ENCODE measurements around the gene ULK4. TPM values are rescaled to one million over a fixed set of nuclear protein-coding genes. Genes with fewer than 3 reads are reported as not detected.

ULK4 gene
- total and polyA plus RNA-seq, 2 of the 8 experiments (the other 6 are each of a cell fraction or from before 2014, with no cell fraction given): 3.0 to 10.8 TPM

DNA sequence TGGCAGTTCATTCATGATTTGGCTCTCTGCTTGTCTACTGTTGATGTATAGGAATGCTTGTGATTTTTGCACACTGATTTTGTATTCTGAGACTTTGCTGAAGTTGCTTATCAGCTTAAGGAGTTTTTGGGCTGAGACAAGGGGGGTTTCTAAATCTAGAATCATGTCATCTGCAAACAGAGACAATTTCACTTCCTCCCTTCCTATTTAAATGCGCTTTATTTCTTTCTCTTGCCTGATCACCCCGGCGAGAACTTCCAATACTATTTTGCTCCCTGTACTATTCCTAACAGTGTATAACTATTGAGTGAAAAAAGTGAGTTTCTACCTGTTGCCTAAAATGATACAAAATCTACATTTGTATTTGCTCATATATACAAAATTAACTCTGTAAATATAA lies 128.3 kb downstream of the ULK4 start:
- Histone ChIP-seq H3K4me2 (ENCODE audit: insufficient read depth in 1 of 2, low read depth in 2 of 2, low read length in 2 of 2) (no peak overlapping the region), H2BK5ac (ENCODE audit: low read depth, low read length) (no peak overlapping the region), H4K8ac (ENCODE audit: extremely low read depth, insufficient read depth, low read length) (no peak overlapping the region), H3K79me2 (ENCODE audit: control insufficient read depth in 1 of 2, insufficient read depth in 2 of 2, low read length in 2 of 2) (no peaks in the 10 kb centered on the region), H3K4ac (replicated peaks; ENCODE audit: insufficient read length, low read depth, low read length) (no peak overlapping the region), H4K91ac (replicated peaks; ENCODE audit: insufficient read length, low read length) (no peak overlapping the region), H3K27me3 (replicated peaks in 1 of 4; ENCODE audit: control insufficient read depth in 3 of 4, extremely low read depth in 1 of 4, insufficient read depth in 3 of 4, low read length in 3 of 4) (no peaks in the 10 kb centered on the region), H3K14ac (ENCODE audit: insufficient read length) (no peak overlapping the region), H2BK15ac (ENCODE audit: low read length) (no peak overlapping the region), H2AK5ac (ENCODE audit: low read depth, low read length) (no peak overlapping the region), H3K23me2 (ENCODE audit: low read depth, low read length) (no peaks in the 10 kb centered on the region), H3K79me1 (ENCODE audit: low read depth, low read length) (no peaks in the 10 kb centered on the region), H3K56ac (replicated peaks; ENCODE audit: insufficient read length, low read depth, low read length) (no peak overlapping the region), H3K36me3 (ENCODE audit: control insufficient read depth in 2 of 4, insufficient read depth in 4 of 4, low read length in 3 of 4) (no peaks in the 10 kb centered on the region), H3K9me3 (ENCODE audit: insufficient read depth in 2 of 2, low read depth in 1 of 2, low read length in 1 of 2) (no peaks in the 10 kb centered on the region), H4K5ac (ENCODE audit: insufficient read length, low read depth, low read length) (no peak overlapping the region), H2BK120ac (replicated peaks; ENCODE audit: low read depth, low read length) (no peak overlapping the region), H3K23ac (ENCODE audit: insufficient read length) (no peak overlapping the region), H3K4me1 (replicated peaks in 1 of 4; ENCODE audit: control insufficient read depth in 3 of 4, insufficient read depth in 4 of 4, low read length in 3 of 4) (no peaks in the 10 kb centered on the region), H2BK20ac (ENCODE audit: low read length) (no peak overlapping the region), H3K9ac (replicated peaks in 1 of 4; ENCODE audit: extremely low read depth in 1 of 4, low read depth in 3 of 4, low read length in 3 of 4) (no peak overlapping the region), H3K4me3 (ENCODE audit: extremely low read depth in 1 of 4, insufficient read depth in 2 of 4, low read depth in 3 of 4, low read length in 4 of 4) (no peak overlapping the region), H2AFZ (ENCODE audit: low read length) (no peak overlapping the region), H3K18ac (ENCODE audit: extremely low read depth, low read length) (no peak overlapping the region), H2BK12ac (ENCODE audit: low read depth, low read length) (no peak overlapping the region), H3K27ac (ENCODE audit: low read depth, low read length) (no peak overlapping the region), H4K20me1 (replicated peaks in 1 of 2; ENCODE audit: control insufficient read depth in 1 of 2, insufficient read depth in 2 of 2, low read length in 2 of 2) (no peaks in the 10 kb centered on the region)
- 94% methylated on average over 3 of the region's 3 CpGs; no CpG with 5 or more reads in 1 of the 2 experiments for WGBS, 2 experiments (ENCODE audit: extremely low coverage in 1 of 2, insufficient coverage in 1 of 2, insufficient read length in 1 of 2, insufficient replicate concordance in 2 of 2, low coverage in 1 of 2, low lambda C conversion rate in 2 of 2, missing lambda C conversion rate in 1 of 2)
- ChIA-PET POLR2A (ENCODE audit: partially characterized antibody) (no interaction called here), CTCF (ENCODE audit: partially characterized antibody) (no interaction called here)
- FAIRE-seq: no peak
- DNase-seq (ENCODE audit: low read depth in 1 of 2, low spot score in 2 of 2): no peak
- TF ChIP-seq, protein P1, sequence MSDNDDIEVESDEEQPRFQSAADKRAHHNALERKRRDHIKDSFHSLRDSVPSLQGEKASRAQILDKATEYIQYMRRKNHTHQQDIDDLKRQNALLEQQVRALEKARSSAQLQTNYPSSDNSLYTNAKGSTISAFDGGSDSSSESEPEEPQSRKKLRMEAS (IDR thresholded peaks at IDR 0.05): no peak
- TF ChIP-seq CBX5 (IDR thresholded peaks at IDR 0.05; ENCODE audit: low read depth, low read length): no peak
- no peak for TF ChIP-seq SP1 (IDR thresholded peaks at IDR 0.05; ENCODE audit: low read depth, low read length)
- TF ChIP-seq, protein P2, sequence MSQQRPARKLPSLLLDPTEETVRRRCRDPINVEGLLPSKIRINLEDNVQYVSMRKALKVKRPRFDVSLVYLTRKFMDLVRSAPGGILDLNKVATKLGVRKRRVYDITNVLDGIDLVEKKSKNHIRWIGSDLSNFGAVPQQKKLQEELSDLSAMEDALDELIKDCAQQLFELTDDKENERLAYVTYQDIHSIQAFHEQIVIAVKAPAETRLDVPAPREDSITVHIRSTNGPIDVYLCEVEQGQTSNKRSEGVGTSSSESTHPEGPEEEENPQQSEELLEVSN (IDR thresholded peaks at IDR 0.05): no peak
- no peak for TF ChIP-seq GTF2F1 (IDR thresholded peaks at IDR 0.05; ENCODE audit: borderline replicate concordance, low read depth, low read length)
- TF ChIP-seq CREB1 (IDR thresholded peaks at IDR 0.05): no peak
- TF ChIP-seq SRF (IDR thresholded peaks at IDR 0.05; ENCODE audit: low read depth, low read length): no peak
- TF ChIP-seq TAF1 (IDR thresholded peaks at IDR 0.05; ENCODE audit: low read depth, low read length): no peak
- no peak for TF ChIP-seq SIN3A (conservative IDR thresholded peaks at IDR 0.05 in 1 of 2, IDR thresholded peaks at IDR 0.05 in 1 of 2; ENCODE audit: low read depth in 1 of 2, low read length in 2 of 2)
- TF ChIP-seq ZNF274 (IDR thresholded peaks at IDR 0.05; ENCODE audit: borderline replicate concordance, extremely low read depth, low read length): no peak
- no peak for TF ChIP-seq SIX5 (IDR thresholded peaks at IDR 0.05; ENCODE audit: low read depth, low read length)
- TF ChIP-seq, protein P3, sequence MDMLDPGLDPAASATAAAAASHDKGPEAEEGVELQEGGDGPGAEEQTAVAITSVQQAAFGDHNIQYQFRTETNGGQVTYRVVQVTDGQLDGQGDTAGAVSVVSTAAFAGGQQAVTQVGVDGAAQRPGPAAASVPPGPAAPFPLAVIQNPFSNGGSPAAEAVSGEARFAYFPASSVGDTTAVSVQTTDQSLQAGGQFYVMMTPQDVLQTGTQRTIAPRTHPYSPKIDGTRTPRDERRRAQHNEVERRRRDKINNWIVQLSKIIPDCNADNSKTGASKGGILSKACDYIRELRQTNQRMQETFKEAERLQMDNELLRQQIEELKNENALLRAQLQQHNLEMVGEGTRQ (IDR thresholded peaks at IDR 0.05; ENCODE audit: low read length): no peak
- no peak for TF ChIP-seq RFX5 (IDR thresholded peaks at IDR 0.05; ENCODE audit: borderline replicate concordance, low read depth, low read length)
- TF ChIP-seq SIRT6 (IDR thresholded peaks at IDR 0.05; ENCODE audit: low read length): no peak

Data from H1 (cell line).